Muscle of arm (tissue), 14 donors: ENCODE data around the gene SLC25A47. TPM values are rescaled to one million over a fixed set of nuclear protein-coding genes. Genes with fewer than 3 reads are reported as not detected.
"Not testable (repeated sequence)": the region's sequence is repeated elsewhere in the genome, so short reads cannot be mapped to it uniquely, and the experiment has no call there.

Experiments
- DNase-seq: peaks from one replicate; pipeline ENCODE4 v3.0.0-alpha.2; 2013
- long read RNA-seq, 11 donors: transcript quantifications; one replicate each; lab custom pipeline, GENCODE V29; 2026
- polyA plus RNA-seq, 12 donors: library from polyadenylated mRNA; unstranded; fragments of 120-200 nt; gene quantifications; one replicate each; pipeline ENCODE4 v1.2.1, GENCODE V29; 2013; ENCODE audit not compliant: insufficient read length in 12 of 12

Gene SLC25A47
- polyA plus RNA-seq, result under 1 TPM in 3 of 12 donors, not detected in 9; 0.08 to 0.23 (median 0.12) TPM
- long read RNA-seq, donor 1, result 0 reads
- long read RNA-seq, donor 2, result 0 reads
- long read RNA-seq, donor 3, result 0 reads
- long read RNA-seq, donor 4, result 0 reads
- long read RNA-seq, donor 5, result 0 reads
- long read RNA-seq, donor 6, result 0 reads
- long read RNA-seq, donor 7, result 0 reads
- long read RNA-seq, donor 8, result 0 reads
- long read RNA-seq, donor 9, result 0 reads
- long read RNA-seq, donor 10, result 0 reads
- long read RNA-seq, donor 11, result 0 reads

DNA sequence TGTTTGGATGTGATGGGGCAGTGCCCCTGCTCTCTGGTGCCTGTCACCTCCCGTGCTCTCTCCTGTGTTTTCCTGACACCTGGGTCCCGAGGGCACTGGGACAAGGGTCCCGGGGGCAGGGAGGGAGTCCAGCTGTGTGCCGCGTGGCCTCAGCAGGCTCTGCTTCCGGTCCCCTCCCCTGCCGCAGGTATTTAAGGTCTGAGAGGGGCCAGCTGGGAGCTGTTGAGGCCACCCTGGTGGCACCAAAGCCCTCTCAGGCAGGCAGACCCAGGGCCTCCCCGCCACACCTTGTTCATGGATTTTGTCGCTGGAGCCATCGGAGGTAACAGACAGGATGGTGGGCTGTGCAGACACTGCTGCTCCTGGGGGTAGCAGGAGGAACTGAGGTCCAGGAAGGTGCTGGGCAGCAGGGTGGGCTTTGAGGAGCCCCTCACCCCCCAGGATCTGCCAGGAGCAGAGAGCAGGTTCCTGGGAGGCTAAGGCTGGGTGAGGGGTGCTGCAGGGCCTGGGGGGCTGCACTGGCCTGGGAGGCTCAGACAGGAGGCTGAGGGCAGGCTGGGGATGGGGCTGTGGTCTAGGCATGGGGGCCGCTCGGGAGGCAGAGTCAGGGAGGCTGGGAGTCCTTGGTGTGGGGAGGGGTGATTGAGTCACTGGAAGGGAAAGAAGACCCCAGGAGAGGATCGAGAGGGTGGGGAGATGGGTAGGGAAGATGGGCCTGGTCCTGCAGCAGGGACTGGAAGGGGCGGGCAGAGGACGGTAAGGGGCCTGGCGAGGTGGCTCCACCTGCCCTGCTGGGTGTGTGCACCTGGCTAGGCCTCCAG lies at the start of gene SLC25A47:
Gene SLC25A47 (plus strand): TSS at position 219 of the 821 bp plus-strand sequence. CDS start 76 bp downstream, at position 295.
- DNase-seq, result no peak

GRCh38 chr14:100274250-100274649 lies 48.9 kb upstream of the SLC25A47 start:
- no peak for DNase-seq

DNA sequence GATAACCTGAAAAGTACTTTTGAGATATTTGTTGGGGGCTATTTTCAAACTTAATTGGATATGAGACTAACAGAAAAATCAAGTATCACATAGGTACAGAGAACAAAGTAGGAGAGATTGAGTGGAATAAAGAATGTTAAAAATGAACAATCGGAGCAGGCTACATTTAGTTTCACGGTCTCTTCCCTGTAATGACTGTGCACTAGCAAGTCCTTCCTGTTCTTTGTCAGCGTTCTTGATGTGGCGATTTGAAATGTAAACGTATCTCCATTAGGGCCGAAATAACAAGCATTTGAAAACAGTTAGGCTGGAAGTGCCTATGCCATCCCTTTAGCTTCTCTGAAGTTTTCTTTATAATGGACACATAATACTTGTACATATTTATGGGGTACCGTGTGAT lies 47.9 kb upstream of the SLC25A47 start:
- DNase-seq, result no peak

- DNase-seq, result no peak
Measured at GRCh38 chr14:100278702-100279101, 44.4 kb upstream of the SLC25A47 start.

DNA sequence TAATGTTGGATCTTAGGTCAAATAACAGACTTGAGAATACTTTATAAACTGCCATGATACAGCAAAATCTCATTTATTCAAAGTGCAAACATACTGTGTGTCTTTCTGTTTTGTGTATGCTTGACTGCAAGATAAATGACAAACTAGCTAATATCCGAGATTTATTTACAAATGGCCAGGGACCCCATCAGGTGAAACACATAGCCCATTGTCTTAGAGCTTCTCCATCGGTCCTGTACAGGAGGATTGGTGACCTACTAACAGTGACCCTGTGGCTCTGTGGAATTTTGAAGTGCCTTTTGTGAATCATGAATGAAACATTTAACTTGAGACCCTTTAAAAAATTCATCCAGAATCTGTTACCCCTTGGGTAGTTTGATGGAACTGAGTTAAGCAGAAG lies 44.0 kb upstream of the SLC25A47 start:
- no peak for DNase-seq

DNA sequence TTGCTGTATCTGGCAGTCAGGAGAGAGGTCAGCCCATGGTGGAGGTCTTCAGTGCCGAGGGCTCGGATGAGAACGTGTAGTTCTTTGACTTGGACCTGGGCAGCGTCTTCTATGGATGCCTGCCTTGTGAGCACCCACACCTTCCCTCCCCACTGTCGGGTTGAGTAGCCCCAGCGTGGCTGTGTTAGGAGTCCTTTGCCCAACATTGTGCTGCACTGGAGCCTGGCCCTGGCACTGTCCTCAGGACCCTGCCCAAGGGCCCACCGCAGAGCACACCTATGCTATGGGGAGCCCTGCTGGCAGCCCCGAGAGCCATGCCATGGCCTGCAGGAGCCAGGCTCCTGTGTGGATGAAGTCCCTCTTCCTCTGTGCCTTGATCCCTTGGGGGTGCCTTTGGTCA lies 43.6 kb upstream of the SLC25A47 start:
- DNase-seq, result no peak

DNA sequence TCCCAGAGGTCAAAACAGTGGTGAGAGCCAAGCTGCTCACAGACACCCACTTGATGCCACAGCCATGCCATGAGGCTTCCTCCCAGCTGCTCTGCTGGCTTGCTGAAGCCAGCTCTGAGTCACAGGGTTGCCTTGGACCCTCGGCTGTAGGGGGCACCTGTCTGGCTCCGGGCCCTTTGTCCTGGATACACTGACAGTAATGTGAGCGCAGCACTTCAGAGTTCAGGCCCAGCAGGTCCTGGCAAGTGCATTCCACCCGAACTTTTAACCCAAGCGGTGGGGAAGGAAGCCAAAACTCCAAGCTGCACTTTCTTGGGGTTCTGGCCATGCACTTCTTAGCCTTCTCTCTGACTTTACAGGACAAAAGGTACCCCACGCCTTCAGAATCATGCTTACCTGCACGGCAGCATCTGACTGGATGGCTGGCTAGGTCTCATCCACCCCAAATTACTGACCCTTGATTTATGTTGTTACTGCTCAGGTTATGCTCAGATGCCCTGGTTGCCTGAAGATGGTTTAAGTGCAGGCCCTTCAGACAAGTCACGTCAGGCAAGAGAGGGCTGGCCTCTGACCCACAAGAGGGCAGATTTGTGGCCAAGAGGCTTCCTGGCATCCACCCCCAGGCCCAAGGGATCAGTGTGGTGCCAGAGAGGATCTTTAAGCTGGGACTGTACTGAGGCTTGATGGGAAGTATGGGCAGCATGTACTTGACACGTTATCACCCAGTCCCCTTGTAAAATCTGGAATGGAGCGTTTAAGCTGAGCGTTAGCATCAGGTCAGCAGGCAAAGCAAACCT lies 41.7 kb upstream of the SLC25A47 start:
- DNase-seq, result no peak

- no peak for DNase-seq
Measured at GRCh38 chr14:100282083-100282350, 41.1 kb upstream of the SLC25A47 start.

- DNase-seq, result no peak
Measured at GRCh38 chr14:100282766-100283419, 40.2 kb upstream of the SLC25A47 start.

DNA sequence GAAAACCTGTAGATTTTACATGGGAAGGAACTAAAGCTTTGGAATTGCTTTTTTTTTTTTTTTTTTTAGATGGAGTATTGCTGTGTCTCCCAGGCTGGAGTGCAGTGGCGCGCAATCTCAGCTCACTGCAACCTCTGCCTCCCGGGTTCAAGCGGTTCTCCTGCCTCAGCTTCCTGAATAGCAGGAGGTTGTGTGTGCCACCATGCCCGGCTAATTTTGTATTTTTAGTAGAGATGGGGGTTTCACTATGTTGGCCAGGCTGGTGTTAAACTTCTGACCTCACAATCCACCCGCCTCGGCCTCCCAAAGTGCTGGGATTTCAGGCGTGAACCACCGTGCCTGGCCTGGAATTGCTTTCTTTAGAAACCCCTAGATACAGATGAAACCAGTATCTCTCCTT lies 39.7 kb upstream of the SLC25A47 start:
- not testable (repeated sequence) for DNase-seq

DNA sequence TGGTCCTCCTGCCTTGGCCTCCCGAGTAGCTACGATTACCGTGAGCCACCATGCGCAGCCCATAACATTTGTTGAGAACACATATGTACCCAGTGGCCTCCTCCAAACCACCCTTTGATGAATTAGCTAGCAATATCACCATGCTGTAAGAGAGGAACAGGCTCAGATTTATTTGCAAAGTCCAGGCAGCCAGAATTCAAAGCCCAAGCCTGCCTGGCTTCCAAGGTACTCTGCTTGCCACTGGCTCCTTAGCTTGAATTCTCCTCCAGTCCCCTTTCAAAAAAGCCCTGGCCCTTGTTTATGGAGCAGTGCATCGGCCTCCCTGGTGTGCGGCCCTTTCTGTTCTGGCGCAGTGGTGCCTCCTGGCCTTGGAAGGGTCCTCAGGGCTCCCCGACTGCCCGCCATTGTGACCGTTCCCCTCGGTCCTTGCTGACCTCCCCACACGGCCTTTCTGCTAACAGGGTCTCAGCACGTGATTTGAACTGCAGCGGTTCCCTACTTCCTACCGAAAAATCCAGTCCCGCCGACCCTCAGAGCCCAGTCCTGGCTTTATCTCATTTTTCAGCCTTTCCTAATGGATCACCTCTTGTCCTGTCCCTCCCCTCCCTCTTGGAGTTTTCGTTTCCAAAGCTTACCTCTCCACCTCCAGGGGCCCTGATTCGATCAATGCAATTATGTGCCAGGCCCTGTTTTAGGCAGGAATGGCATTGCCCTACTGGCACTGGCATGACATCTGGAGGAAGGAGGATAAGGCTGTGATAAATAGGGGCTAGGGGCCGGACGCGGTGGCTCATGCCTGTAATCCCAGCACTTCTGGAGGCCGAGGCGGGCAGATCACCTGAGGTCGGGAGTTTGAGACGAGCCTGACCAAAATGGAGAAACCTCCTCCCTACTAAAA lies 38.9 kb upstream of the SLC25A47 start:
- no peak for DNase-seq

DNA sequence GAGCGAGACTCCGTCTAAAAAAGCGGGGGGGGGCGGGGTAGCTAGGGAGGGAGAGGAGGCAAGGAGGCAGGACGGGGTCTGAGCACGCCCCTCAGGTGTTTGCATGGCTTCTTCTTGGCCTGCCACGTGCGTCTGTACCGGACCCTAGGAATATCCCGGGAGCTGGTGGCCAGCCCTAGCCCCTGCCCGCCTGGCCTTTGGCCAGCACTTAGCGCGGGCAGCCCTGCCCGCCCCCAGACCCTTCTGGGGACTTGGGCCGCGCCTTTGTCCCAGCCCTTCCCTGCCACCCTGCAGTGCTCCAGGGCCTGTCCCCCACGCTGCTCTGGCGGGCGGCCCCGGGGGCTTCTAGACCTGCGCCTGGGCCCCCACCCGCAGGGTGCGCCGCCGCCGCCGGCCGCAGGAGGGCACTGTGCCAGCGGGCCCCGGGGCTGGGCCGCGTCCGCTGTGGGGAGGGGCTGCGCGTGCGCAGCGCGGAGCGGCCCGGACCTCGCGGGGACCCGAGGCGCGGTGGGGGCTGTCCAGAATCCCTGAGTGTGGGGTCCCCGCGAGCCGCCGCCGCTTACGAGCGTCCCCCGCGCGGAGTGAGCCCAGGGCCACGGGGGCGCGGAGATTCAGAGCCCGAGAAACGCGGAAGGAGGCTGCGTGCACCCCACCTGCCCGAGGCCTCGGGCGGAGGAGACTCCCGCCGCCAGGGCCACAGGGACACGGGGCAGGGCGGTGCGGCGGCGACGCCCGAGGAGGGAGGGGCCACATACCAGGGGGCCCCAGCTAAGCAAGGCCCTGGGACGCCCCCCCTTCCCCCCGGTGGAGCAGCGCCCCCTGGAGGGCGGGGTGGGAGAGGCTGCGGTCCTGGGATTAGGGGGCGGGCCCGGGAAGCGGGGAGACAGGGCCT lies 37.9 kb upstream of the SLC25A47 start:
- no peak for DNase-seq

- DNase-seq, result no peak
Measured at GRCh38 chr14:100285913-100286400, 37.2 kb upstream of the SLC25A47 start.

GRCh38 chr14:100286484-100287191 lies 36.5 kb upstream of the SLC25A47 start:
- DNase-seq, result no peak

- no peak for DNase-seq
Measured at GRCh38 chr14:100287202-100287997, 35.7 kb upstream of the SLC25A47 start.

- DNase-seq, result not testable (repeated sequence)
Measured at GRCh38 chr14:100287998-100288295, 35.2 kb upstream of the SLC25A47 start.

DNA sequence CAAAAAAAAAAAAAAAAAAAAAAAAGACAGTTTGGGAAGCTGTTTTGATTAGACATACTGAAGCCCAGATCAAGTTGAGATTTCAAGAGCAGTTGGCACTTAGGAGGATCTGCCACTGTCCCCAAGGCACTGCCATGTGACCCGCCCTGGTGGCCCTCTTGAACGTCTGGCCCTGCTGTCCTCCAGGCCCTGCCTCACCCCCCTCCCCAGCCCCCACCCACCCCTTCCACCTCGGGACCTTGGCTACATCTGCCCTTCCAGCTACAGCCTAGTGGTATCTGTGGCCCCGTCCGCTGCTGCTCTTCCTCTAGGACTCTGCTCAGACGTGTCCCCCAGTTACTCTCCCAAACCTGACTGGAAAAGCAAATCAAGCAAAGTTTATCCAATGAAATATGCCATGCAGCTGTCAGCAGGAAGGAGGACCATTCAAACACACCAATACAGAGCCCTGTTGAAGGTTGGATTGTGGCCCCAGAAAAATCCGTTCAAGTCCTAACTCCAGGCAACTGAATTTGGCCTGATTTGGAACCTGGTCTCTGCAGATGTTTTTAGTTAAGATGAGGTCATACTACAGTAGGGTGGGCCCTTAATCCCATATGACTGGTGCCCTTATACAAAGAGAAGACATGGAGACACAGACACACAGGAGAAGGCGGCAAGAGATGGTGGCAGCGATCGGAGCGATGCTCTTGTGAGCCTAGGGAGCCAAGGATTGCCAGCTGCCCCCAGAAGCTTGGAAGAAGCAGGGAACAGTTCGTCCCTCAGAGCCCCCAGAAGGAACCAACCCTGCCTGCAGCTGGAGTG lies 34.6 kb upstream of the SLC25A47 start:
- DNase-seq, result no peak
